ENCODE data around the gene ZNF280B. TPM values are rescaled to one million over a fixed set of nuclear protein-coding genes. Genes with fewer than 3 reads are reported as not detected.

The ZNF280B gene
- total RNA-seq, 3 donors from 2014 or later (not counting 1 experiment from before 2014, with no cell fraction given): 0.99 to 1.8 (median 1.6) TPM

GRCh38 chr22:22460635-22461034, 47.9 kb downstream of the ZNF280B start:
- H3K9me3 ChIP-seq (ENCODE audit: control insufficient read depth, insufficient read depth, low read length): peaks cover 15% of the 10 kb centered on the region
- Mint-ChIP-seq H3K27ac (no peak overlapping the region), H3K27me3 (ENCODE audit: low read depth in 2 of 2) (peaks cover 25 to 44% of the 10 kb centered on the region in 2 donors), H3K9me3 (peaks cover 6 to 11% of the 10 kb centered on the region in 2 donors), H3K4me1 (peaks cover 4 to 5% of the 10 kb centered on the region in 2 donors), H3K36me3 (peaks cover 14% of the 10 kb centered on the region), H3K4me3 (no peak overlapping the region)
- H3K4me1 ChIP-seq (ENCODE audit: control insufficient read depth, insufficient read depth, low read length): no peaks in the 10 kb centered on the region
- H3K27me3 ChIP-seq (ENCODE audit: control insufficient read depth, insufficient read depth, low read length): peaks cover 11% of the 10 kb centered on the region
- H3K4me3 ChIP-seq (ENCODE audit: low read length): no peak overlapping the region
- intact Hi-C loops (cut with micrococcal nuclease): loop anchor here (10.0 kb wide), 1 partner anchor 494 kb away; no protein-coding TSS in a partner anchor
- no peak overlapping the region for H3K27ac ChIP-seq (ENCODE audit: low read length)
- ATAC-seq (no peak), DNase-seq (peak in 1 of 2 donors; percentile 31)
- TF ChIP-seq, protein P1, sequence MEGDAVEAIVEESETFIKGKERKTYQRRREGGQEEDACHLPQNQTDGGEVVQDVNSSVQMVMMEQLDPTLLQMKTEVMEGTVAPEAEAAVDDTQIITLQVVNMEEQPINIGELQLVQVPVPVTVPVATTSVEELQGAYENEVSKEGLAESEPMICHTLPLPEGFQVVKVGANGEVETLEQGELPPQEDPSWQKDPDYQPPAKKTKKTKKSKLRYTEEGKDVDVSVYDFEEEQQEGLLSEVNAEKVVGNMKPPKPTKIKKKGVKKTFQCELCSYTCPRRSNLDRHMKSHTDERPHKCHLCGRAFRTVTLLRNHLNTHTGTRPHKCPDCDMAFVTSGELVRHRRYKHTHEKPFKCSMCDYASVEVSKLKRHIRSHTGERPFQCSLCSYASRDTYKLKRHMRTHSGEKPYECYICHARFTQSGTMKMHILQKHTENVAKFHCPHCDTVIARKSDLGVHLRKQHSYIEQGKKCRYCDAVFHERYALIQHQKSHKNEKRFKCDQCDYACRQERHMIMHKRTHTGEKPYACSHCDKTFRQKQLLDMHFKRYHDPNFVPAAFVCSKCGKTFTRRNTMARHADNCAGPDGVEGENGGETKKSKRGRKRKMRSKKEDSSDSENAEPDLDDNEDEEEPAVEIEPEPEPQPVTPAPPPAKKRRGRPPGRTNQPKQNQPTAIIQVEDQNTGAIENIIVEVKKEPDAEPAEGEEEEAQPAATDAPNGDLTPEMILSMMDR (IDR thresholded peaks at IDR 0.05): no peak
- no peaks in the 10 kb centered on the region for H3K36me3 ChIP-seq (ENCODE audit: control insufficient read depth, insufficient read depth, low read length)

- no peak for ATAC-seq
- DNase-seq: no peak
- peaks cover 27 to 45% of the 10 kb centered on the region in 2 donors for H3K27me3 Mint-ChIP-seq (ENCODE audit: low read depth in 2 of 2)
- peaks cover 6 to 11% of the 10 kb centered on the region in 2 donors for H3K9me3 Mint-ChIP-seq
- intact Hi-C loops (cut with micrococcal nuclease): loop anchor here (10.0 kb wide), 1 partner anchor 495 kb away; no protein-coding TSS in a partner anchor
- no peak overlapping the region for H3K4me3 ChIP-seq (ENCODE audit: low read length)
- peaks cover 8% of the 10 kb centered on the region for H3K27me3 ChIP-seq (ENCODE audit: control insufficient read depth, insufficient read depth, low read length)
- TF ChIP-seq, protein P1 (IDR thresholded peaks at IDR 0.05): no peak
- H3K4me1 Mint-ChIP-seq: peaks cover 4 to 5% of the 10 kb centered on the region in 2 donors
- no peaks in the 10 kb centered on the region for H3K4me1 ChIP-seq (ENCODE audit: control insufficient read depth, insufficient read depth, low read length)
- H3K4me3 Mint-ChIP-seq: no peak overlapping the region
- peaks cover 14% of the 10 kb centered on the region for H3K36me3 Mint-ChIP-seq
- no peaks in the 10 kb centered on the region for H3K36me3 ChIP-seq (ENCODE audit: control insufficient read depth, insufficient read depth, low read length)
- H3K9me3 ChIP-seq (ENCODE audit: control insufficient read depth, insufficient read depth, low read length): peaks cover 15% of the 10 kb centered on the region
- WGBS (ENCODE audit: insufficient coverage): 91% methylated on average over 2 of the region's 2 CpGs
- H3K27ac Mint-ChIP-seq: no peak overlapping the region
- no peak overlapping the region for H3K27ac ChIP-seq (ENCODE audit: low read length)
Measured at GRCh38 chr22:22460060-22460459, 48.5 kb downstream of the ZNF280B start.

DNA sequence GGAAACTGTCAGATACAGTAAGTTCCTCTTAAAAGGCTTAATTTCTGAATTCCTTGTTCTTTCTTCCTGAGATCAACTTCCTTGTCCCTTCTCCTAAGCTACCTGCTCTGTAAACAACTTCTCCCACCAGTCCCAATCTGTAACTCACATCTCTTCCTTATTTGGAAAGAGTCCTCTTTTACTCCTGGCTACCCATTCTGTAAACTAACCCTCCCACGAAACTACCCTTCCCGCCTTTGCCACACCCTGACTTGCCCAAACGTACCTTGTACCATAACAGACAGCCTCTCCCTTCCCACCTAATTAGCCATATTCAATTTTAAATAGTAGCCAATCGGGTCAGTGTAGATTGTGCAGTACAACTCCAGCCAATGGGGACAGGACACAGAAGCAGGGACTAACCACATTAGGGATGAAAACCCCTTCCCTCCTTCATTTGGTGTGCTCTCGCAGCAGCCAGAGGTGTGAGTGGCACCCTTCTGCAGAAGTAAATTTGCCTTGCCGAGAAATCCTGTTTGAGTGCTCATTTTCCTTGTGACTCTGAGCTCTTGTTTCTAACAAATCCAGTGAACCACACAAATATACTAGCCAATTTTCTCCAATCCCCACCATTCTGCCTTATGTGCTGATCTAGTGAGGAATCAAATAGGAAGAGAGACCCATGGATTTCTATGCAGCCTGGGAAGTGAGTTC, 49.5 kb downstream of the ZNF280B start:
- no peak overlapping the region for H3K4me3 ChIP-seq (ENCODE audit: low read length)
- peaks cover 29 to 48% of the 10 kb centered on the region in 2 donors for H3K27me3 Mint-ChIP-seq (ENCODE audit: low read depth in 2 of 2)
- no peak overlapping the region for H3K4me3 Mint-ChIP-seq
- H3K9me3 Mint-ChIP-seq: peaks cover 6 to 11% of the 10 kb centered on the region in 2 donors
- H3K36me3 Mint-ChIP-seq: peaks cover 14% of the 10 kb centered on the region
- TF ChIP-seq, protein P1 (IDR thresholded peaks at IDR 0.05): no peak
- H3K4me1 Mint-ChIP-seq: peaks cover 4% of the 10 kb centered on the region in 2 donors
- WGBS (ENCODE audit: insufficient coverage): 89% methylated on average over 6 of the region's 6 CpGs
- peaks cover 18% of the 10 kb centered on the region for H3K9me3 ChIP-seq (ENCODE audit: control insufficient read depth, insufficient read depth, low read length)
- intact Hi-C loops (cut with micrococcal nuclease): no loop called here
- no peak for DNase-seq
- peaks cover 9% of the 10 kb centered on the region for H3K27me3 ChIP-seq (ENCODE audit: control insufficient read depth, insufficient read depth, low read length)
- H3K27ac Mint-ChIP-seq: no peak overlapping the region
- H3K36me3 ChIP-seq (ENCODE audit: control insufficient read depth, insufficient read depth, low read length): no peaks in the 10 kb centered on the region
- ATAC-seq: no peak
- no peaks in the 10 kb centered on the region for H3K4me1 ChIP-seq (ENCODE audit: control insufficient read depth, insufficient read depth, low read length)
- H3K27ac ChIP-seq (ENCODE audit: low read length): no peak overlapping the region

All from natural killer cell (primary cell).